ENCODE measurements around the gene ERP29.

ERP29 gene

GRCh38 chr12:112000820-112001219 lies 12.4 kb upstream of the ERP29 start:
- no peak overlapping the region for H2BK12ac ChIP-seq (ENCODE audit: low read length in 2 of 2)
- H3K27ac ChIP-seq (ENCODE audit: low read length, poor library complexity, severe bottlenecking): no peak overlapping the region
- no peak overlapping the region for H3K9ac ChIP-seq (ENCODE audit: low read length)
- no peaks in the 10 kb centered on the region for H3K79me1 ChIP-seq (replicated peaks; ENCODE audit: low read length, poor library complexity, severe bottlenecking)
- H2BK15ac ChIP-seq (ENCODE audit: low read depth, poor library complexity, severe bottlenecking): no peak overlapping the region
- H3K27me3 ChIP-seq (ENCODE audit: control insufficient read depth in 1 of 2, insufficient read depth in 1 of 2, low read length in 2 of 2): no peaks in the 10 kb centered on the region
- no peak overlapping the region for H3K4ac ChIP-seq (ENCODE audit: low read depth in 1 of 2, low read length in 2 of 2)
- H4K8ac ChIP-seq (ENCODE audit: low read length): no peak overlapping the region
- no peak overlapping the region for H3K18ac ChIP-seq (ENCODE audit: low read depth in 1 of 2, low read length in 2 of 2)
- 96% methylated on average over 6 of the region's 8 CpGs for WGBS
- no peak for DNase-seq
- no peak overlapping the region for H3K4me2 ChIP-seq (ENCODE audit: low read length, poor library complexity, severe bottlenecking)
- H4K91ac ChIP-seq (ENCODE audit: low read length): no peak overlapping the region
- H2BK120ac ChIP-seq (ENCODE audit: low read depth, low read length): no peak overlapping the region
- no peak overlapping the region for H3K4me3 ChIP-seq (ENCODE audit: insufficient read depth in 1 of 2, low read depth in 1 of 2, low read length in 2 of 2)
- peaks cover under 1% of the 10 kb centered on the region for H3K4me1 ChIP-seq (ENCODE audit: control insufficient read depth, insufficient read depth, low read depth, low read length)
- H3K9me3 ChIP-seq (ENCODE audit: control insufficient read depth, low read length): no peaks in the 10 kb centered on the region
- H2AK5ac ChIP-seq (ENCODE audit: low read length, severe bottlenecking): no peak overlapping the region
- H3K36me3 ChIP-seq (ENCODE audit: control insufficient read depth in 1 of 2, insufficient read depth in 2 of 2, low read depth in 1 of 2, low read length in 2 of 2): peaks cover 0 to 3% of the 10 kb centered on the region in 2 experiments
- no peak overlapping the region for H3K14ac ChIP-seq (ENCODE audit: low read length in 2 of 2)
- no peak overlapping the region for H3K23ac ChIP-seq (ENCODE audit: low read length in 2 of 2)
- no peak overlapping the region for H2AFZ ChIP-seq (ENCODE audit: low read depth, low read length)
- no peak overlapping the region for H2BK5ac ChIP-seq (ENCODE audit: low read depth, low read length, poor library complexity, severe bottlenecking)

DNA sequence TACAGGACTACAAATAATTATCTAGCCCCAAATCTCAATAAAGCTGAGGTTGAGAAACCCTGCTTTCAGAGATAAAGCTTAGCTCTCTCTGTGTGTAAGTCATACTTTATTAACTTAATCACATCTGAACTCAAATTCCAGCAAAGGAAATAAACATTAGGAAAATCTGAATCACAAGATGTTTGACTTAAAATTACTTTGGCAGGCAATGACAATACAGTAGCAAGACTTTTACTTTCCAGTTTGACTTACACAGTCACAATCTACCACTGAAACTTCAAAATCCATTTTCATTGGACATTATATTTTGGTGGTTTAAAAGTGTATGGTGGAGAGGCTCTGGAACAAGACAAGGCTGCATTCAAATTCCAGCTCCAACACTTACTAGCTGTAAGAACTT lies 11.7 kb upstream of the ERP29 start:
- Histone ChIP-seq H3K9me3 (ENCODE audit: control insufficient read depth, low read length) (no peaks in the 10 kb centered on the region), H3K23ac (ENCODE audit: low read length in 2 of 2) (no peak overlapping the region), H3K4me3 (ENCODE audit: insufficient read depth in 1 of 2, low read depth in 1 of 2, low read length in 2 of 2) (no peak overlapping the region), H4K91ac (ENCODE audit: low read length) (no peak overlapping the region), H2AFZ (ENCODE audit: low read depth, low read length) (no peak overlapping the region), H2BK15ac (ENCODE audit: low read depth, poor library complexity, severe bottlenecking) (no peak overlapping the region), H3K14ac (ENCODE audit: low read length in 2 of 2) (no peak overlapping the region), H2AK5ac (ENCODE audit: low read length, severe bottlenecking) (no peak overlapping the region), H3K4ac (ENCODE audit: low read depth in 1 of 2, low read length in 2 of 2) (no peak overlapping the region), H3K18ac (ENCODE audit: low read depth in 1 of 2, low read length in 2 of 2) (no peak overlapping the region), H2BK5ac (ENCODE audit: low read depth, low read length, poor library complexity, severe bottlenecking) (no peak overlapping the region), H3K27me3 (ENCODE audit: control insufficient read depth in 1 of 2, insufficient read depth in 1 of 2, low read length in 2 of 2) (no peaks in the 10 kb centered on the region), H3K9ac (ENCODE audit: low read length) (peak overlapping the region; percentile 21), H4K8ac (ENCODE audit: low read length) (no peak overlapping the region), H3K79me1 (replicated peaks; ENCODE audit: low read length, poor library complexity, severe bottlenecking) (no peaks in the 10 kb centered on the region), H3K27ac (ENCODE audit: low read length, poor library complexity, severe bottlenecking) (no peak overlapping the region), H2BK120ac (ENCODE audit: low read depth, low read length) (no peak overlapping the region), H3K36me3 (ENCODE audit: control insufficient read depth in 1 of 2, insufficient read depth in 2 of 2, low read depth in 1 of 2, low read length in 2 of 2) (peaks cover 0 to 3% of the 10 kb centered on the region in 2 experiments), H3K4me1 (ENCODE audit: control insufficient read depth, insufficient read depth, low read depth, low read length) (peaks cover 2% of the 10 kb centered on the region), H2BK12ac (ENCODE audit: low read length in 2 of 2) (no peak overlapping the region), H3K4me2 (ENCODE audit: low read length, poor library complexity, severe bottlenecking) (no peak overlapping the region)
- DNase-seq: no peak

DNA sequence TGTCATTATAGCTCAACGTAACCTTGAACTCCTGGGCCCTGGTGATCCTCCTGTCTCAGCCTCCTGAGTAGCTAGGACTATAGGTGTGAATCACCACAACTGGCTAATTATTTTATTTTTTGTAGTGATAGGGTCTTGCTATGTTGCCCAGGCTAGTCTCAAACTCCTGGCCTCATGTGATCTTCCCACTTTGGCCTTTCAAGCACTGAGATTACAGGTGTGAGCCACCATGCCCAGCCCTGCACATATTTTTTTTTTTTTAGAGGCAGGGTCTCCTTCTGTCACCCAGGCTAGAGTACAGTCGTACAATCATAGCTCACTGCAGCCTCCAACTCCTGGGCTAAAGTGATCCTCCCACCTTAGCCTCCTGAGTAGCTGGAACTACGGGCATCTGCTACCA lies 9.2 kb upstream of the ERP29 start:
- Histone ChIP-seq H4K91ac (ENCODE audit: low read length) (no peak overlapping the region), H3K23ac (ENCODE audit: low read length in 2 of 2) (no peak overlapping the region)

DNA sequence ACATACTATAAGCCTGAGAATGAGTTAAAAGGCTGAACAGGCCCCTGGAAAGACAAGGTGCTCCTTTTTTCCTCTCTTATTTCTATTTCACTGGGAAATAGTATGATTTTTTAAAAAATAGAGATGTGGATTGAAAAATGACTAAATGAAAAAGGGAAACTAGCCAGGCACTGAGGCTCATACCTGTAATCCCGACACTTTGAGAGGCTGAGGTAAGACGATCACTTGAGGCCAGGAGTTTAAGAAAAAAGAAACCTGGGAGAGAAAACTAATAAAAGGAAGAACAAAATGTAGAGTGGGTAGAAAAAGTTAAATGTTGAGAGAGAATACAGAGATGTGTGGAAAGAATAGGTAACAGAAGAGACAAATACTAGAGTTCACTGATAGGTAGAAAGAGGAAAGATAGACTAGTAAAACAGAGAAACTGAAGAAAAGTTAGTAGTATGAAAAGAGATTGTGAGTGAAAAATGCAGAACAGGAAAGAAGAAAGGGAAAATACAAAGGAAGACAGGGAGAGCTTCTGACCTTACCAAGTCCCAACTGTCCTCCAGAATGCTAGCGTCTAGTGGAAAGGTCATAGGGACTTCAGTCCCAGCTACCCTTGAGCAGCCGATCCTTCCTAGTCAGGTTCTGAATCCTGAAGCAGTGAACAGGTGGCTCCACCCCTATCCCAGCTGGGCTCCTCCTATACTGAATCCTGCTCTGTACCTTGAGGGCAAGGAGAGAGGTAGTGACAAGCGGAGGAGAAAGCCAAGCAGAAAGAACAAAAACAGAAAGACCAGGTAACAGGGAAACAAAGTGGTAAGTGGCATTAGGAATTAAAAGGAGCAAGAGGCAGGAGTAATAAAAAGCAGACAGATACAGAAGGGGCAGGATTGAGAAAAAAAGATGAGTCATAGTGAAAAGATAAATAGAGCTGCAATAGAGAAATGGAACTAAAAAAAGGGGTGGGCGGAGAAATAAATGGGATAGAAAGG lies 7.5 kb upstream of the ERP29 start:
- Histone ChIP-seq H3K4ac (ENCODE audit: low read depth in 1 of 2, low read length in 2 of 2) (peak overlapping the region in 1 of 2 experiments; percentile 15), H3K23ac (ENCODE audit: low read length in 2 of 2) (no peak overlapping the region), H3K9me3 (ENCODE audit: control insufficient read depth, low read length) (no peaks in the 10 kb centered on the region), H4K91ac (ENCODE audit: low read length) (no peak overlapping the region), H2BK5ac (ENCODE audit: low read depth, low read length, poor library complexity, severe bottlenecking) (no peak overlapping the region), H2BK15ac (ENCODE audit: low read depth, poor library complexity, severe bottlenecking) (no peak overlapping the region), H3K4me1 (ENCODE audit: control insufficient read depth, insufficient read depth, low read depth, low read length) (peaks cover 2% of the 10 kb centered on the region), H3K9ac (ENCODE audit: low read length) (no peak overlapping the region), H3K27me3 (ENCODE audit: control insufficient read depth in 1 of 2, insufficient read depth in 1 of 2, low read length in 2 of 2) (no peaks in the 10 kb centered on the region), H3K18ac (ENCODE audit: low read depth in 1 of 2, low read length in 2 of 2) (no peak overlapping the region), H3K79me1 (replicated peaks; ENCODE audit: low read length, poor library complexity, severe bottlenecking) (peaks cover 5% of the 10 kb centered on the region), H3K14ac (ENCODE audit: low read length in 2 of 2) (no peak overlapping the region), H3K36me3 (ENCODE audit: control insufficient read depth in 1 of 2, insufficient read depth in 2 of 2, low read depth in 1 of 2, low read length in 2 of 2) (peaks cover 0 to 3% of the 10 kb centered on the region in 2 experiments), H3K4me2 (ENCODE audit: low read length, poor library complexity, severe bottlenecking) (peak overlapping the region; percentile 28), H2BK120ac (ENCODE audit: low read depth, low read length) (no peak overlapping the region), H2AK5ac (ENCODE audit: low read length, severe bottlenecking) (no peak overlapping the region), H3K4me3 (ENCODE audit: insufficient read depth in 1 of 2, low read depth in 1 of 2, low read length in 2 of 2) (no peak overlapping the region), H2BK12ac (ENCODE audit: low read length in 2 of 2) (no peak overlapping the region), H4K8ac (ENCODE audit: low read length) (no peak overlapping the region), H3K27ac (ENCODE audit: low read length, poor library complexity, severe bottlenecking) (no peak overlapping the region), H2AFZ (ENCODE audit: low read depth, low read length) (no peak overlapping the region)
- WGBS: 84% methylated on average over 6 of the region's 6 CpGs
- DNase-seq: peak; percentile 43

More for the DNA sequence above, 9.2 kb upstream of the ERP29 start:
- Histone ChIP-seq H2AK5ac (ENCODE audit: low read length, severe bottlenecking) (no peak overlapping the region), H2BK12ac (ENCODE audit: low read length in 2 of 2) (no peak overlapping the region), H3K9me3 (ENCODE audit: control insufficient read depth, low read length) (no peaks in the 10 kb centered on the region), H3K4me3 (ENCODE audit: insufficient read depth in 1 of 2, low read depth in 1 of 2, low read length in 2 of 2) (no peak overlapping the region), H3K4ac (ENCODE audit: low read depth in 1 of 2, low read length in 2 of 2) (no peak overlapping the region), H3K4me2 (ENCODE audit: low read length, poor library complexity, severe bottlenecking) (no peak overlapping the region), H3K36me3 (ENCODE audit: control insufficient read depth in 1 of 2, insufficient read depth in 2 of 2, low read depth in 1 of 2, low read length in 2 of 2) (peaks cover 0 to 3% of the 10 kb centered on the region in 2 experiments), H3K14ac (ENCODE audit: low read length in 2 of 2) (no peak overlapping the region), H3K79me1 (replicated peaks; ENCODE audit: low read length, poor library complexity, severe bottlenecking) (peaks cover 2% of the 10 kb centered on the region), H4K8ac (ENCODE audit: low read length) (no peak overlapping the region), H3K4me1 (ENCODE audit: control insufficient read depth, insufficient read depth, low read depth, low read length) (peaks cover 2% of the 10 kb centered on the region), H3K9ac (ENCODE audit: low read length) (no peak overlapping the region), H3K27ac (ENCODE audit: low read length, poor library complexity, severe bottlenecking) (no peak overlapping the region), H2BK5ac (ENCODE audit: low read depth, low read length, poor library complexity, severe bottlenecking) (no peak overlapping the region), H2BK15ac (ENCODE audit: low read depth, poor library complexity, severe bottlenecking) (no peak overlapping the region), H3K18ac (ENCODE audit: low read depth in 1 of 2, low read length in 2 of 2) (no peak overlapping the region), H3K27me3 (ENCODE audit: control insufficient read depth in 1 of 2, insufficient read depth in 1 of 2, low read length in 2 of 2) (no peaks in the 10 kb centered on the region), H2AFZ (ENCODE audit: low read depth, low read length) (no peak overlapping the region), H2BK120ac (ENCODE audit: low read depth, low read length) (no peak overlapping the region)
- WGBS: 94% methylated on average over 3 of the region's 3 CpGs
- no peak for DNase-seq
